Superior temporal gyrus (tissue), 1 donor: Measurements from ENCODE around the gene DNM3.

Experiments
- DNase-seq: peaks from one replicate; pipeline ENCODE4 v3.0.0-alpha.2; 2016; ENCODE audit errors: extremely low spot score

The DNM3 gene

DNA sequence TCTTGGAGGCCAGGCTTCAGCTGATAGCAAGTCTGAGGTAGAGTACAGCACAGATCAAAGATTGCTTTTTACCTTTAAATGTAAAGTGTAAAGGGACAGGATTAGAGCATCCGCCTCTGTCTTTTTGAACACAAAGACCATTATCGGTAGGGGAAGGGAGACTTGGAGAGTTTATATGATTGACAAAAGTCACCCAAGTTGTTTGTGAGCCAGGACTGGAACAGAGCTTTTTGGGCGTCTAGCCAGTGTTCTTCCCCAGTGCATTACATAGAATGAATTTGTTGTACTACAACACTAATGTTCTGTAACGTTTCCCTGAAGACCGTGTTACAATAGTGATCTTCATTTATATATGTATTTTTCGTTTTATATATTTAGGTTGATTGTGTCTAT lies 611.9 kb downstream of the DNM3 start:
- no peak for DNase-seq

DNA sequence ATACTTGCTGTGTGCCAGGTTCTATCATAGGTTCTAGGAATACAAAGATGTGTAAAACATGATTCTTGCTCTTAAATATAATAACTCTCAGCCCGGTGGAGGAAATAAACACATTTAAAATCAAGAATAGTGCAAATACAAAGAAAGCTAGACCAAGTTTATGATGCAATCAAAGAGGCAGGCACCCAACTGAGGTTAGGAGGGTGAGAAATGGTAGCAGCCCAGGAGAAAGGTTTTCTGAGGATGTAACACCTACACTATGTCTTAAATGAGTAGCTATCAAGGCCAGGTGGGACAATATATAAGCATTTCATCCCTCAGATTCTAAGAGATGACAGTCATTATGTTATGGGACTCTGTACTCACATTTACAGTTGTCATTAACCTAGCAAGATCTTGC lies 612.3 kb downstream of the DNM3 start:
- DNase-seq, result no peak

DNA sequence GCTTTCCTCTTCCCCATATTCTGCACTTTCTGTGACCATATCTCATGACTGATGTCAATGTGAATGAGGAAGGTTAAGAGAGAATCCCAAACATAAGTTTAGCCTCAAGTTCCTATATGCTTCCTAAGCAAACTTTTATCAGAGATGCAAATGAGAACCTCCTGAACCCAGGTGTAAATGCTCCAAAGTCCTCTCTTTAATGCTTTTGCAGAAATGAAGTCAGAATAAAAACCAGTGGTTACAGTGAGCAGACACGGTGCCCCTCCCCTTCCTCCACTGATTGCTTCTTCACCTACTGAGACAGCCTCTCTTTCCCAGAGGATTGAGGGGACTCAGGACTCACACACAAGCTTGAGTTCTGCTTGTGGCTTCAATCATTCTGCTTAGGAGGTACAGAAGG lies 614.2 kb downstream of the DNM3 start:
- no peak for DNase-seq

DNA sequence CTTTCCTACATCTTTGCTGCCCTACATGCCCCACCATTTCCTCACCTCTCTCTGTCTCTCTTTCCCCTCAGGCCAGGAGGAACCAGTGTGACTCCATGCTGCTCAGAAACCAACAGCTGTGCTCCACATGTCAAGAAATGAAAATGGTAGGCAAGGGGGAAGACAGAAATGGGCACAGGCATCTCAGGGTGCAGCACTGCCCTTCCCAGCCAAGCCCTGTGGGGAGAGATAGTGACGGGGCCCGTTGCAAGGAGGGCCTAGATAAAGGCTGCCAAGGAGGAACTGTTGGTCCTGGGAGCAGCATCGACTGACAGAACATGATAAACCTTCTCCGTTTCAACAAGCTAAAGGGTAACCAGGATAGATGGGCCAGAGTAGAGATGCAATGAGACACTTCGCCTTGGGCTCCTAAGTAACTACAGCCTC lies 615.1 kb downstream of the DNM3 start:
- no peak for DNase-seq

DNA sequence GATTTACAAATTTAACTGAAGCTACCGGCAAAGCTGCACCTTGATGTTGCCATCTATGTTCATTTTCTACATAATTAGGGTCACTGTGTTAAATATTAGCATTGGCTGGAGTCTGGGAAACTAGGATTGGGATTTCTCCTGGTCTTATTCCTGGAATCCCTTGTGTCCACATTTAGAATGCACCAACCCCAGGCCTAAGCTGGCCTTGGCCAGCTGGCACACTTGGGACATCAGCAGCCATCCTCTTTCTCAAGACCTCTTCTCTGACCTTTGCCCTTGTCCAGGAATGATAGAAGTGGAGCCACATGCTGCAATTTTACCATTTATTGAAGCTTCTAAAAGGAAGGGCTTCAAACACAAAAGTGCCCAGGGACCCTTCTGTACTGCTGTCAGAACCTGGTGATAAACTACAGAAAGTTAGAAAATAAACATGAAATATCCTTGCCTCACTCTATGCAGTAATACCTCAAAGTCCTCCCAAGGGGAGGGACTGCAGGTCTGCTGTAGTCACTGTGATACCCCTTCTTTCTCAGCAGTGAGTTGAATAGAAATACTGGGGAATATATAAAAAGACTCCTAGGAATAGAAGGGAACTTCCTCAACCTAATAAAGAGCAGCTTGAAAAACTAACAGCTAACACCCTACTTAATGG lies 616.3 kb downstream of the DNM3 start:
- no peak for DNase-seq

DNA sequence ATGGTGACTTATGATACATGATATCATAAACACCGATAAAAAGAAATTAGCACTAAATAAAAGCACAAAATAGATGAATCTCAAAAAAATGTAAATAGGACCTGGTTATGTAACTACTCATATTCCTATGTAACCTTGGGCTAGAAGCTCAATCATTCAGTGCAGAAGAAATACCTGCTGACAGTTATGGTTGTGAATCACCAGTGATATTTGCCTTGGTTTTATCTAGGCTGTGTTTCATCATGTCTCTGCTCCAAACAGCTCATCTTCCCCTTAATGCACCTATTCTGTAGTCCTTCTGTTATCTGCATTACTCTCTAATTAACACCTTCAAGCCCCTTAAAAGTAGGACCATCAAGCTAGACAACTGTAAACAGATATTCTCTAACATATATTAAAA lies 618.9 kb downstream of the DNM3 start:
- no peak for DNase-seq

DNA sequence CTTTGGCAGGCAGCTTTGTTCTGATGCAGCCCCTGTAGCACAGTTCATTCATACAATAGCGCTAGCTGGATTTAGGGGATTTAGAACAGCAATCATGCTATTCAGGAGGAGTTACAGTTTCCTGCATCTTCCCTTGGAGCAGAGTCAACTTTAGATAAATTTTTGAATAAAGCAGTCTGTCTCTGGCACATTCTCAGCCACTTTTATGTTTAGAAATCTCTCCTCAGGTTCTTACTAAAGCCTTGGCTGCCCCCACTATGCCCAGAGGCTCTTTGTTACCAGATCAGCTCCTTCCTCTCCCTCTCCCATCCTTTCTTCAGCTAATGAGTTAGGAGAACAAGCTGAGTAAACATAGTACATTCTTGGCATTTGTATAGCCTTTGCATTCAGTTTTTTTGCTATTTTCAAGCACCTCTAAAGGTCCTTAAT lies 619.6 kb downstream of the DNM3 start:
- no peak for DNase-seq
